HCT116 (cell line): ENCODE data around the gene CCDC102B. TPM values are rescaled to one million over a fixed set of nuclear protein-coding genes. Genes with fewer than 3 reads are reported as not detected.

Experiments used
- ATAC-seq: fragments of 200-7000 bp; cut with Tn5 transposase; 2 replicates; pipeline ENCODE4 v1.9.1; 2020; ENCODE audit warnings: mild to moderate bottlenecking, moderate library complexity
- BruUV-seq: library from RNA; stranded (reverse); fragments of 400-500 nt; replicated peaks from 2 replicates; lab custom pipeline; 2021; lab: Mats Ljungman, UMichigan
- CTCF ChIA-PET: fragments of 300-600 bp; sonication (Branson Sonifier 250); formaldehyde crosslinking; loops from one replicate; lab custom pipeline; 2021; ENCODE audit warnings: antibody characterized with exemption; lab: Charles Lee
- POLR2A ChIA-PET: fragments of 300-600, 350-600 bp; sonication (Branson Sonifier 250); formaldehyde crosslinking; loops from one replicate; lab custom pipeline; 2021; ENCODE audit warnings: antibody characterized with exemption; lab: Charles Lee
- RAD21 ChIA-PET, 2 experiments: fragments of 300-600 bp; sonication (Branson Sonifier 250); formaldehyde crosslinking; loops; one replicate each; lab custom pipeline; 2023; ENCODE audit warnings: low total read pairs in 2 of 2; ENCODE audit not compliant: uncharacterized antibody in 2 of 2, unreplicated experiment in 2 of 2, low non-redundant PET in 1 of 2; lab: Charles Lee
- DNase-seq: peaks from one replicate; pipeline ENCODE4 v3.0.0-alpha.2; 2010; ENCODE audit warnings: low read depth, low spot score
- H2AFZ ChIP-seq: fragments of 200-600 bp; shearing (Covaris generic), sonication (generic); 2 replicates; pipeline ENCODE4 v1.6.1; 2017; ENCODE audit warnings: low read depth, mixed run types, mixed read lengths, antibody characterized with exemption, low read length; ENCODE audit not compliant: poor library complexity, severe bottlenecking
- H3K27ac ChIP-seq: 2 replicates; pipeline ENCODE4 v1.5.1; 2012; ENCODE audit warnings: low read depth, low read length
- H3K27me3 ChIP-seq: fragments of 200-600 bp; sonication (generic); 2 replicates; pipeline ENCODE4 v1.6.1; 2016; ENCODE audit warnings: mixed run types, low read length, mixed read lengths; ENCODE audit not compliant: insufficient read depth
- H3K36me3 ChIP-seq, 2 experiments: fragments of 200-500 bp in 1 of 2; fragments of 200-600 bp in 1 of 2; sonication (Bioruptor generic) in 1 of 2; sonication (generic) in 1 of 2; 2 replicates each; pipeline versions ENCODE4 v1.5.1 to v1.6.1; 2014 to 2016; ENCODE audit warnings: low read length in 2 of 2, inconsistent platforms in 1 of 2, mixed read lengths in 1 of 2, mixed run types in 1 of 2; ENCODE audit not compliant: insufficient read depth in 2 of 2, control insufficient read depth in 1 of 2
- H3K4me1 ChIP-seq, 2 experiments: fragments of 200-600 bp in 1 of 2; sonication (generic) in 1 of 2; 2 replicates each; pipeline versions ENCODE4 v1.5.1 to v1.6.1; 2012 to 2017; ENCODE audit warnings: low read length in 2 of 2, inconsistent platforms in 1 of 2, mild to moderate bottlenecking in 1 of 2, mixed read lengths in 1 of 2, mixed run types in 1 of 2, moderate library complexity in 1 of 2; ENCODE audit not compliant: insufficient read depth in 2 of 2, control insufficient read depth in 1 of 2
- H3K4me2 ChIP-seq: fragments of 200-600 bp; sonication (generic); 2 replicates; pipeline ENCODE4 v1.6.1; 2017; ENCODE audit warnings: mixed run types, low read length, mixed read lengths
- H3K4me3 ChIP-seq, 2 experiments: fragments of 200-600 bp in 1 of 2; sonication (generic) in 1 of 2; replicated peaks in 1 of 2; 2 replicates each; pipeline ENCODE4 v1.5.1; 2011 to 2016; ENCODE audit warnings: low read length in 2 of 2, control low read depth in 1 of 2, low read depth in 1 of 2, mild to moderate bottlenecking in 1 of 2, mixed read lengths in 1 of 2, mixed run types in 1 of 2
- H3K79me2 ChIP-seq: fragments of 200-600 bp; sonication (generic); 2 replicates; pipeline ENCODE4 v1.6.1; 2017; ENCODE audit warnings: mild to moderate bottlenecking, mixed run types, low read length, moderate library complexity, mixed read lengths; ENCODE audit not compliant: insufficient read depth
- H3K9ac ChIP-seq: fragments of 200-600 bp; sonication (generic); 2 replicates; pipeline ENCODE4 v1.6.1; 2016; ENCODE audit warnings: low read length, mixed read lengths
- H3K9me2 ChIP-seq: fragments of 200-600 bp; sonication (generic), shearing (Covaris generic); 2 replicates; pipeline ENCODE4 v1.6.1; 2017; ENCODE audit warnings: mixed run types, mild to moderate bottlenecking, moderate library complexity; ENCODE audit not compliant: insufficient read depth
- H3K9me3 ChIP-seq, 2 experiments: fragments of 200-500 bp in 1 of 2; fragments of 200-600 bp in 1 of 2; sonication (Bioruptor generic) in 1 of 2; sonication (generic) in 1 of 2; 2 replicates each; pipeline ENCODE4 v1.6.1; 2014 to 2017; ENCODE audit warnings: low read length in 2 of 2, mixed read lengths in 2 of 2, inconsistent platforms in 1 of 2, low read depth in 1 of 2, mild to moderate bottlenecking in 1 of 2, mixed run types in 1 of 2, moderate library complexity in 1 of 2; ENCODE audit not compliant: control insufficient read depth in 1 of 2, insufficient read depth in 1 of 2
- H4K20me1 ChIP-seq: fragments of 200-600 bp; sonication (generic), shearing (Covaris generic); 2 replicates; pipeline ENCODE4 v1.6.1; 2017; ENCODE audit warnings: mixed run types, mild to moderate bottlenecking, moderate library complexity; ENCODE audit not compliant: insufficient read depth
- EGR1 ChIP-seq: IDR thresholded peaks from 2 replicates; pipeline ENCODE4 v1.6.1; 2012; ENCODE audit warnings: low read depth
- ELF1 ChIP-seq: IDR thresholded peaks from 2 replicates; pipeline ENCODE4 v1.6.1; 2012; ENCODE audit warnings: low read depth, borderline replicate concordance
- EZH2 ChIP-seq: fragments of 200-600 bp; sonication (generic); IDR thresholded peaks from 2 replicates; pipeline ENCODE4 v1.6.1; 2017; ENCODE audit warnings: antibody characterized with exemption, mixed run types
- FOSL1 ChIP-seq: IDR thresholded peaks from 2 replicates; pipeline ENCODE4 v1.6.1; 2012; ENCODE audit warnings: low read depth
- JUND ChIP-seq: IDR thresholded peaks from 2 replicates; pipeline ENCODE4 v1.6.1; 2012
- MAX ChIP-seq: IDR thresholded peaks from 2 replicates; pipeline ENCODE4 v1.6.1; 2012
- POLR2A ChIP-seq: IDR thresholded peaks from 2 replicates; pipeline ENCODE4 v1.7.0; 2011; ENCODE audit warnings: borderline replicate concordance; ENCODE audit not compliant: insufficient read depth, insufficient read length; ENCODE audit errors: extremely low read depth
- SP1 ChIP-seq: IDR thresholded peaks from 2 replicates; pipeline ENCODE4 v1.6.1; 2012; ENCODE audit warnings: low read depth
- TCF7L2 ChIP-seq: IDR thresholded peaks from 2 replicates; pipeline ENCODE4 v1.7.0; 2011; ENCODE audit warnings: borderline replicate concordance, inconsistent platforms; ENCODE audit not compliant: insufficient read depth, insufficient read length; ENCODE audit errors: extremely low read depth
- ZNF274 ChIP-seq: fragments of 200-500 bp; sonication (Bioruptor generic); IDR thresholded peaks from 2 replicates; pipeline ENCODE4 v1.6.1; 2014; ENCODE audit warnings: mild to moderate bottlenecking, low read depth, low read length, inconsistent platforms
- intact Hi-C: fragments of 100-400 bp; cut with micrococcal nuclease; formaldehyde crosslinking; loops from 2 replicates; pipeline ENCODE4 v1.10.0; 2022
- total RNA-seq: library from RNA; stranded (reverse); gene quantifications from one replicate; pipeline ENCODE4 v1.2.1, GENCODE V29; 2021; ENCODE audit not compliant: unreplicated experiment
- TF ChIP-seq, protein P1 (sequence below): IDR thresholded peaks from 2 replicates; pipeline ENCODE4 v1.6.1; 2012
- TF ChIP-seq, protein P2 (sequence below): IDR thresholded peaks from 2 replicates; pipeline ENCODE4 v1.6.1; 2011; ENCODE audit warnings: mild to moderate bottlenecking, low read length, moderate library complexity; ENCODE audit not compliant: insufficient replicate concordance; ENCODE audit errors: extremely low read depth
- TF ChIP-seq, protein P3 (sequence below): IDR thresholded peaks from 2 replicates; pipeline ENCODE4 v1.6.1; 2012; ENCODE audit warnings: low read depth

The CCDC102B gene
- total RNA-seq, 1 experiment from 2014 or later = 1.9 TPM

DNA sequence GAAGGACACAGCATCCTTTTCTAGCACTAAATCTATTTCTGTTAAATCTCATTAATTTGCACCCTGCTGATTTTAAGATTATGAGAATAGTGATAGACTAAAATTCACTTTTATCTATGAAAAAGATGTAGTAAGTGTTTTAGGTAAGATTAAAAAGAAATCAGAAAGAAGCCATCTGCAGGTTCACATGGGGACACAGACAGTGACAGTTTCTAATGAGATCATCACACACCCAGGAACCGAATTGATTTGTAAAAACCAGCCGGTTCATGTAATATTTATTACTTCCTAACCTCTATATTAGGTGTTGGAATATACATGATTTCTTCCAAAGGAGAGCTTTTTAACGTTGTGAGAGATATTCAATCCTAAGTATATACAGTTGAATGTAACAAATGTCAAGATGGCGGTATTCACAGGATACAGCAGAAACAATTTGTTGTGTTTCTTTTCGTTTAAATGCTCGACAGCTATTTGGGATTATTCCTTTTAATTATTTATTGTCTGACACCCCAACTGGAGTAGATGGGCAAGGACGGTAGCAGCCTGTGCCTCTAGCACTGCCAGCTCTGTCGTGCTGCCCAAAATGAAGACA, 223.4 kb downstream of the CCDC102B start:
- H3K9ac ChIP-seq = no peak overlapping the region
- CTCF ChIA-PET = no interaction called here
- TF ChIP-seq EGR1 (no peak), SP1 (no peak), ZNF274 (no peak), JUND (no peak), ELF1 (no peak), POLR2A (no peak), FOSL1 (no peak), EZH2 (no peak), MAX (no peak), TCF7L2 (no peak)
- TF ChIP-seq, protein P1, sequence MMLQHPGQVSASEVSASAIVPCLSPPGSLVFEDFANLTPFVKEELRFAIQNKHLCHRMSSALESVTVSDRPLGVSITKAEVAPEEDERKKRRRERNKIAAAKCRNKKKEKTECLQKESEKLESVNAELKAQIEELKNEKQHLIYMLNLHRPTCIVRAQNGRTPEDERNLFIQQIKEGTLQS = no peak
- TF ChIP-seq, protein P2, sequence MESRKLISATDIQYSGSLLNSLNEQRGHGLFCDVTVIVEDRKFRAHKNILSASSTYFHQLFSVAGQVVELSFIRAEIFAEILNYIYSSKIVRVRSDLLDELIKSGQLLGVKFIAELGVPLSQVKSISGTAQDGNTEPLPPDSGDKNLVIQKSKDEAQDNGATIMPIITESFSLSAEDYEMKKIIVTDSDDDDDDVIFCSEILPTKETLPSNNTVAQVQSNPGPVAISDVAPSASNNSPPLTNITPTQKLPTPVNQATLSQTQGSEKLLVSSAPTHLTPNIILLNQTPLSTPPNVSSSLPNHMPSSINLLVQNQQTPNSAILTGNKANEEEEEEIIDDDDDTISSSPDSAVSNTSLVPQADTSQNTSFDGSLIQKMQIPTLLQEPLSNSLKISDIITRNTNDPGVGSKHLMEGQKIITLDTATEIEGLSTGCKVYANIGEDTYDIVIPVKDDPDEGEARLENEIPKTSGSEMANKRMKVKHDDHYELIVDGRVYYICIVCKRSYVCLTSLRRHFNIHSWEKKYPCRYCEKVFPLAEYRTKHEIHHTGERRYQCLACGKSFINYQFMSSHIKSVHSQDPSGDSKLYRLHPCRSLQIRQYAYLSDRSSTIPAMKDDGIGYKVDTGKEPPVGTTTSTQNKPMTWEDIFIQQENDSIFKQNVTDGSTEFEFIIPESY = no peak
- TF ChIP-seq, protein P3, sequence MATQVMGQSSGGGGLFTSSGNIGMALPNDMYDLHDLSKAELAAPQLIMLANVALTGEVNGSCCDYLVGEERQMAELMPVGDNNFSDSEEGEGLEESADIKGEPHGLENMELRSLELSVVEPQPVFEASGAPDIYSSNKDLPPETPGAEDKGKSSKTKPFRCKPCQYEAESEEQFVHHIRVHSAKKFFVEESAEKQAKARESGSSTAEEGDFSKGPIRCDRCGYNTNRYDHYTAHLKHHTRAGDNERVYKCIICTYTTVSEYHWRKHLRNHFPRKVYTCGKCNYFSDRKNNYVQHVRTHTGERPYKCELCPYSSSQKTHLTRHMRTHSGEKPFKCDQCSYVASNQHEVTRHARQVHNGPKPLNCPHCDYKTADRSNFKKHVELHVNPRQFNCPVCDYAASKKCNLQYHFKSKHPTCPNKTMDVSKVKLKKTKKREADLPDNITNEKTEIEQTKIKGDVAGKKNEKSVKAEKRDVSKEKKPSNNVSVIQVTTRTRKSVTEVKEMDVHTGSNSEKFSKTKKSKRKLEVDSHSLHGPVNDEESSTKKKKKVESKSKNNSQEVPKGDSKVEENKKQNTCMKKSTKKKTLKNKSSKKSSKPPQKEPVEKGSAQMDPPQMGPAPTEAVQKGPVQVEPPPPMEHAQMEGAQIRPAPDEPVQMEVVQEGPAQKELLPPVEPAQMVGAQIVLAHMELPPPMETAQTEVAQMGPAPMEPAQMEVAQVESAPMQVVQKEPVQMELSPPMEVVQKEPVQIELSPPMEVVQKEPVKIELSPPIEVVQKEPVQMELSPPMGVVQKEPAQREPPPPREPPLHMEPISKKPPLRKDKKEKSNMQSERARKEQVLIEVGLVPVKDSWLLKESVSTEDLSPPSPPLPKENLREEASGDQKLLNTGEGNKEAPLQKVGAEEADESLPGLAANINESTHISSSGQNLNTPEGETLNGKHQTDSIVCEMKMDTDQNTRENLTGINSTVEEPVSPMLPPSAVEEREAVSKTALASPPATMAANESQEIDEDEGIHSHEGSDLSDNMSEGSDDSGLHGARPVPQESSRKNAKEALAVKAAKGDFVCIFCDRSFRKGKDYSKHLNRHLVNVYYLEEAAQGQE = no peak
- TF ChIP-seq, all 23 proteins: peak for 0
- Histone ChIP-seq H2AFZ (no peak overlapping the region), H3K4me1 (no peaks in the 10 kb centered on the region), H3K9me2 (no peaks in the 10 kb centered on the region), H4K20me1 (no peaks in the 10 kb centered on the region), H3K4me2 (no peak overlapping the region), H3K27me3 (no peaks in the 10 kb centered on the region), H3K27ac (no peak overlapping the region), H3K79me2 (no peaks in the 10 kb centered on the region), H3K36me3 (no peaks in the 10 kb centered on the region), H3K4me3 (no peak overlapping the region), H3K9me3 (no peaks in the 10 kb centered on the region)
- BruUV-seq = no TSS peak
- no peak for DNase-seq
- intact Hi-C loops = no loop called here
- RAD21 ChIA-PET = no interaction called here
- POLR2A ChIA-PET = no interaction called here
- no peak for ATAC-seq
